ENCODE measurements around the gene ATP5F1E. TPM values are rescaled to one million over a fixed set of nuclear protein-coding genes. Genes with fewer than 3 reads are reported as not detected.

The ATP5F1E gene
- total and polyA plus RNA-seq, 2 experiments from 2014 or later, result 12.9 to 211 TPM

- 0 out of 2 replicates have a peak, but pooled peaks cover 3% of the 10 kb centered on the region for H3F3A ChIP-seq (replicated peaks; ENCODE audit: low read depth)
- peak overlapping the region; percentile 90 for H3K4me3 ChIP-seq
- H3K4me1 Mint-ChIP-seq, result peaks cover 13% of the 10 kb centered on the region; the same call in 2 of the 3 replicates
- H3K4me3 Mint-ChIP-seq, result peak overlapping the region; percentile 93
- peaks cover 19% of the 10 kb centered on the region for H3K4me1 ChIP-seq (ENCODE audit: insufficient read depth)
- H3K36me3 Mint-ChIP-seq (ENCODE audit: low read depth), result peaks cover 74% of the 10 kb centered on the region
- H3K36me3 ChIP-seq (ENCODE audit: insufficient read depth), result peaks cover 50% of the 10 kb centered on the region
- peaks cover 31% of the 10 kb centered on the region for H4K20me1 ChIP-seq (replicated peaks; ENCODE audit: insufficient read depth)
- H3K9me3 Mint-ChIP-seq, result no peaks in the 10 kb centered on the region
- H3K79me2 ChIP-seq (replicated peaks; ENCODE audit: insufficient read depth), result peaks cover 47% of the 10 kb centered on the region
- H3K27ac ChIP-seq (ENCODE audit: low read depth), result no peak overlapping the region
- 0 out of 2 replicates have a peak, but pooled peaks cover 4% of the 10 kb centered on the region for H3K27me3 ChIP-seq (ENCODE audit: insufficient read depth)
- peaks cover 15% of the 10 kb centered on the region for H3K27me3 Mint-ChIP-seq (ENCODE audit: insufficient read depth, low read depth, poor library complexity)
- ATAC-seq (no peak), DNase-seq (ENCODE audit: low spot score) (no peak)
- no peak overlapping the region for H2AFZ ChIP-seq
- H3K27ac Mint-ChIP-seq, result no peak overlapping the region
- TF ChIP-seq, protein P1, sequence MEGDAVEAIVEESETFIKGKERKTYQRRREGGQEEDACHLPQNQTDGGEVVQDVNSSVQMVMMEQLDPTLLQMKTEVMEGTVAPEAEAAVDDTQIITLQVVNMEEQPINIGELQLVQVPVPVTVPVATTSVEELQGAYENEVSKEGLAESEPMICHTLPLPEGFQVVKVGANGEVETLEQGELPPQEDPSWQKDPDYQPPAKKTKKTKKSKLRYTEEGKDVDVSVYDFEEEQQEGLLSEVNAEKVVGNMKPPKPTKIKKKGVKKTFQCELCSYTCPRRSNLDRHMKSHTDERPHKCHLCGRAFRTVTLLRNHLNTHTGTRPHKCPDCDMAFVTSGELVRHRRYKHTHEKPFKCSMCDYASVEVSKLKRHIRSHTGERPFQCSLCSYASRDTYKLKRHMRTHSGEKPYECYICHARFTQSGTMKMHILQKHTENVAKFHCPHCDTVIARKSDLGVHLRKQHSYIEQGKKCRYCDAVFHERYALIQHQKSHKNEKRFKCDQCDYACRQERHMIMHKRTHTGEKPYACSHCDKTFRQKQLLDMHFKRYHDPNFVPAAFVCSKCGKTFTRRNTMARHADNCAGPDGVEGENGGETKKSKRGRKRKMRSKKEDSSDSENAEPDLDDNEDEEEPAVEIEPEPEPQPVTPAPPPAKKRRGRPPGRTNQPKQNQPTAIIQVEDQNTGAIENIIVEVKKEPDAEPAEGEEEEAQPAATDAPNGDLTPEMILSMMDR (conservative IDR thresholded peaks at IDR 0.05; ENCODE audit: low read depth in 2 of 2), result no peak
- TF ChIP-seq ZNF331 (CRISPR knock-in tag; IDR thresholded peaks at IDR 0.05; ENCODE audit: low read depth), result no peak
- TF ChIP-seq POLR2AphosphoS5 (IDR thresholded peaks at IDR 0.05; ENCODE audit: low read depth), result no peak
- no peak for TF ChIP-seq ETS1 (IDR thresholded peaks at IDR 0.05)
- no peak for TF ChIP-seq STAT1 (IDR thresholded peaks at IDR 0.05; ENCODE audit: unreplicated experiment)
- TF ChIP-seq JUNB (IDR thresholded peaks at IDR 0.05; ENCODE audit: unreplicated experiment), result no peak
- H3K4me2 ChIP-seq, result peak overlapping the region; percentile 72
- H3K9me2 ChIP-seq (ENCODE audit: insufficient read depth), result no peaks in the 10 kb centered on the region
Observed at GRCh38 chr20:59033093-59033492, 958 bp upstream of the ATP5F1E start.

DNA sequence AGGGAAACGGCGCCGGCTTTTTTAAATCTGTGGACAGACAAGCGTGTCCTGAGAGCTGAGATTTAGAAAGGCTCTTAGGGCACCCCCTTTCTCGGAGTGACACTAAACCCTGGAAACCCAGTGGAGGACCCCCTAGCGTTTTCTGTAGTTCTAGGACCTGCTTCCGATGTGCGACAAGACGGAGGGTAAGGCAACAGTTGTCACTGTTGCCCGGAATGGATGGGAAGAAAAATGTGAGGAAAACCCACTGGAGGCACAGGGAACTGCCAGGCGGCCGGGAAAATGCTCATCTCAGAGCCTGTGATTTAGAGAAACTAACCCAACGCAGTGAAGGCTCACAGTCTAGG lies 551 bp upstream of the ATP5F1E start:
- H3K36me3 ChIP-seq (ENCODE audit: insufficient read depth), result peaks cover 51% of the 10 kb centered on the region
- peaks cover 45% of the 10 kb centered on the region for H3K79me2 ChIP-seq (replicated peaks; ENCODE audit: insufficient read depth)
- no peak for TF ChIP-seq ETS1 (IDR thresholded peaks at IDR 0.05)
- no peak for TF ChIP-seq ZNF331 (CRISPR knock-in tag; IDR thresholded peaks at IDR 0.05; ENCODE audit: low read depth)
- TF ChIP-seq STAT1 (IDR thresholded peaks at IDR 0.05; ENCODE audit: unreplicated experiment), result no peak
- TF ChIP-seq, protein P2, sequence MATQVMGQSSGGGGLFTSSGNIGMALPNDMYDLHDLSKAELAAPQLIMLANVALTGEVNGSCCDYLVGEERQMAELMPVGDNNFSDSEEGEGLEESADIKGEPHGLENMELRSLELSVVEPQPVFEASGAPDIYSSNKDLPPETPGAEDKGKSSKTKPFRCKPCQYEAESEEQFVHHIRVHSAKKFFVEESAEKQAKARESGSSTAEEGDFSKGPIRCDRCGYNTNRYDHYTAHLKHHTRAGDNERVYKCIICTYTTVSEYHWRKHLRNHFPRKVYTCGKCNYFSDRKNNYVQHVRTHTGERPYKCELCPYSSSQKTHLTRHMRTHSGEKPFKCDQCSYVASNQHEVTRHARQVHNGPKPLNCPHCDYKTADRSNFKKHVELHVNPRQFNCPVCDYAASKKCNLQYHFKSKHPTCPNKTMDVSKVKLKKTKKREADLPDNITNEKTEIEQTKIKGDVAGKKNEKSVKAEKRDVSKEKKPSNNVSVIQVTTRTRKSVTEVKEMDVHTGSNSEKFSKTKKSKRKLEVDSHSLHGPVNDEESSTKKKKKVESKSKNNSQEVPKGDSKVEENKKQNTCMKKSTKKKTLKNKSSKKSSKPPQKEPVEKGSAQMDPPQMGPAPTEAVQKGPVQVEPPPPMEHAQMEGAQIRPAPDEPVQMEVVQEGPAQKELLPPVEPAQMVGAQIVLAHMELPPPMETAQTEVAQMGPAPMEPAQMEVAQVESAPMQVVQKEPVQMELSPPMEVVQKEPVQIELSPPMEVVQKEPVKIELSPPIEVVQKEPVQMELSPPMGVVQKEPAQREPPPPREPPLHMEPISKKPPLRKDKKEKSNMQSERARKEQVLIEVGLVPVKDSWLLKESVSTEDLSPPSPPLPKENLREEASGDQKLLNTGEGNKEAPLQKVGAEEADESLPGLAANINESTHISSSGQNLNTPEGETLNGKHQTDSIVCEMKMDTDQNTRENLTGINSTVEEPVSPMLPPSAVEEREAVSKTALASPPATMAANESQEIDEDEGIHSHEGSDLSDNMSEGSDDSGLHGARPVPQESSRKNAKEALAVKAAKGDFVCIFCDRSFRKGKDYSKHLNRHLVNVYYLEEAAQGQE (IDR thresholded peaks at IDR 0.05; ENCODE audit: unreplicated experiment), result no peak
- no peak for TF ChIP-seq EZH2 (IDR thresholded peaks at IDR 0.05; ENCODE audit: low read depth, unreplicated experiment)
- TF ChIP-seq, protein P1 (conservative IDR thresholded peaks at IDR 0.05; ENCODE audit: low read depth in 2 of 2), result no peak
- no peak for TF ChIP-seq EZH2phosphoT487 (IDR thresholded peaks at IDR 0.05; ENCODE audit: unreplicated experiment)

More for the DNA sequence above, 551 bp upstream of the ATP5F1E start:
- H3K27ac Mint-ChIP-seq, result peak overlapping the region; percentile 82
- peaks cover 16% of the 10 kb centered on the region for H3K27me3 Mint-ChIP-seq (ENCODE audit: insufficient read depth, low read depth, poor library complexity)
- Histone ChIP-seq H3K9me2 (ENCODE audit: insufficient read depth) (no peaks in the 10 kb centered on the region), H3K27me3 (ENCODE audit: insufficient read depth) (0 out of 2 replicates have a peak, but pooled peaks cover 4% of the 10 kb centered on the region), H3K4me3 (peak overlapping the region; percentile 90), H3K27ac (ENCODE audit: low read depth) (peak overlapping the region; percentile 46; the same call in 1 of the 2 replicates), H3K4me2 (peak overlapping the region; percentile 72), H3K4me1 (ENCODE audit: insufficient read depth) (peaks cover 19% of the 10 kb centered on the region), H4K20me1 (replicated peaks; ENCODE audit: insufficient read depth) (peaks cover 35% of the 10 kb centered on the region), H2AFZ (peak overlapping the region; percentile 5; the same call in 1 of the 2 replicates), H3F3A (replicated peaks; ENCODE audit: low read depth) (0 out of 2 replicates have a peak, but pooled peaks cover 3% of the 10 kb centered on the region)
- ATAC-seq (peak; percentile 68), DNase-seq (ENCODE audit: low spot score) (no peak)
- peak overlapping the region; percentile 93 for H3K4me3 Mint-ChIP-seq
- H3K36me3 Mint-ChIP-seq (ENCODE audit: low read depth), result peaks cover 74% of the 10 kb centered on the region
- peaks cover 13% of the 10 kb centered on the region; the same call in 2 of the 3 replicates for H3K4me1 Mint-ChIP-seq
- H3K9me3 Mint-ChIP-seq, result no peaks in the 10 kb centered on the region
